ENCODE data around the gene TUT7. TPM values are rescaled to one million over a fixed set of nuclear protein-coding genes. Genes with fewer than 3 reads are reported as not detected.

Gene TUT7
- polyA plus RNA-seq, 3 donors from 2014 or later = 16.1 to 34.4 (median 18.0) TPM

- Mint-ChIP-seq H3K4me1 (peaks cover 48 to 72% of the 10 kb centered on the region in 2 donors), H3K27ac (peak overlapping the region; percentile 18 to 74 (median 36))
Measured at GRCh38 chr9:86341007-86341491, 13.2 kb downstream of the TUT7 start.

GRCh38 chr9:86340356-86341006 lies 13.7 kb downstream of the TUT7 start:
- DNase-seq = no peak
- H3K27me3 Mint-ChIP-seq (ENCODE audit: low read depth in 3 of 3) = peaks cover 0 to 3% (median 0%) of the 10 kb centered on the region in 3 donors
- no peaks in the 10 kb centered on the region for H3K9me3 Mint-ChIP-seq
- H3K27ac Mint-ChIP-seq = peak overlapping the region; percentile 11 to 97 (median 69)
- peaks cover 28 to 51% (median 34%) of the 10 kb centered on the region in 3 donors for H3K36me3 Mint-ChIP-seq
- no peak overlapping the region for H3K4me3 Mint-ChIP-seq
- H3K4me1 Mint-ChIP-seq = peaks cover 47 to 74% of the 10 kb centered on the region in 2 donors

More at GRCh38 chr9:86341007-86341491, 13.2 kb downstream of the TUT7 start:
- peaks cover 23 to 46% (median 34%) of the 10 kb centered on the region in 3 donors for H3K36me3 Mint-ChIP-seq
- H3K9me3 Mint-ChIP-seq = no peaks in the 10 kb centered on the region
- H3K4me3 Mint-ChIP-seq = no peak overlapping the region
- peaks cover 0 to 3% (median 0%) of the 10 kb centered on the region in 3 donors for H3K27me3 Mint-ChIP-seq (ENCODE audit: low read depth in 3 of 3)
- no peak for DNase-seq

- H3K4me3 Mint-ChIP-seq = peak overlapping the region; percentile 83 to 96 (median 89)
- H3K36me3 Mint-ChIP-seq = peaks cover 43 to 62% (median 50%) of the 10 kb centered on the region in 3 donors
- peak overlapping the region; percentile 94 to 98 (median 98) for H3K27ac Mint-ChIP-seq
- peak; percentile 64 to 67 (median 66) for DNase-seq
- H3K4me1 Mint-ChIP-seq = peaks cover 51 to 81% of the 10 kb centered on the region in 2 donors
- H3K9me3 Mint-ChIP-seq = no peaks in the 10 kb centered on the region
- peaks cover 0 to 3% (median 0%) of the 10 kb centered on the region in 3 donors for H3K27me3 Mint-ChIP-seq (ENCODE audit: low read depth in 3 of 3)
Measured at GRCh38 chr9:86337469-86338108, 16.6 kb downstream of the TUT7 start.

GRCh38 chr9:86336058-86336457 lies 18.2 kb downstream of the TUT7 start:
- Mint-ChIP-seq H3K4me1 (peaks cover 48 to 86% of the 10 kb centered on the region in 2 donors), H3K4me3 (no peak overlapping the region), H3K36me3 (peaks cover 48 to 60% (median 51%) of the 10 kb centered on the region in 3 donors), H3K27ac (peak overlapping the region in 3 of 6 donors; percentile 28 to 97 (median 48)), H3K9me3 (no peaks in the 10 kb centered on the region), H3K27me3 (ENCODE audit: low read depth in 3 of 3) (peaks cover 2 to 3% (median 2%) of the 10 kb centered on the region in 3 donors)
- DNase-seq = no peak

GRCh38 chr9:86333651-86334050 lies 20.6 kb downstream of the TUT7 start:
- peaks cover 47 to 57% (median 55%) of the 10 kb centered on the region in 3 donors for H3K36me3 Mint-ChIP-seq
- DNase-seq = no peak

GRCh38 chr9:86330186-86330585 lies 24.0 kb downstream of the TUT7 start:
- Mint-ChIP-seq H3K4me3 (peak overlapping the region in 2 of 5 donors; percentile 35), H3K27ac (peak overlapping the region in 3 of 6 donors; percentile 32 to 78 (median 47)), H3K4me1 (peaks cover 2 to 60% of the 10 kb centered on the region in 2 donors), H3K27me3 (ENCODE audit: low read depth in 3 of 3) (peaks cover 2 to 4% (median 2%) of the 10 kb centered on the region in 3 donors), H3K9me3 (no peaks in the 10 kb centered on the region), H3K36me3 (peaks cover 36 to 64% (median 45%) of the 10 kb centered on the region in 3 donors)
- DNase-seq = peak in 2 of 3 donors; percentile 23 to 35

More at GRCh38 chr9:86333651-86334050, 20.6 kb downstream of the TUT7 start:
- peaks cover 34 to 81% of the 10 kb centered on the region in 2 donors for H3K4me1 Mint-ChIP-seq
- peaks cover 2 to 5% (median 4%) of the 10 kb centered on the region in 3 donors for H3K27me3 Mint-ChIP-seq (ENCODE audit: low read depth in 3 of 3)
- H3K9me3 Mint-ChIP-seq = no peaks in the 10 kb centered on the region
- no peak overlapping the region for H3K4me3 Mint-ChIP-seq
- no peak overlapping the region for H3K27ac Mint-ChIP-seq

- H3K27me3 Mint-ChIP-seq (ENCODE audit: low read depth in 3 of 3) = peaks cover 2 to 4% (median 2%) of the 10 kb centered on the region in 3 donors
- DNase-seq = no peak
- peaks cover 30 to 64% (median 40%) of the 10 kb centered on the region in 3 donors for H3K36me3 Mint-ChIP-seq
- peaks cover 2 to 59% of the 10 kb centered on the region in 2 donors for H3K4me1 Mint-ChIP-seq
- no peak overlapping the region for H3K4me3 Mint-ChIP-seq
- peak overlapping the region in 4 of 6 donors; percentile 14 to 74 (median 52) for H3K27ac Mint-ChIP-seq
- H3K9me3 Mint-ChIP-seq = no peaks in the 10 kb centered on the region
Measured at GRCh38 chr9:86329649-86330048, 24.6 kb downstream of the TUT7 start.

GRCh38 chr9:86328156-86328555 lies 26.1 kb downstream of the TUT7 start:
- Mint-ChIP-seq H3K4me3 (no peak overlapping the region), H3K27ac (no peak overlapping the region), H3K27me3 (ENCODE audit: low read depth in 3 of 3) (peaks cover 2 to 4% (median 2%) of the 10 kb centered on the region in 3 donors), H3K36me3 (peaks cover 28 to 67% (median 36%) of the 10 kb centered on the region in 3 donors), H3K4me1 (peaks cover 2 to 56% of the 10 kb centered on the region in 2 donors), H3K9me3 (no peaks in the 10 kb centered on the region)
- no peak for DNase-seq

GRCh38 chr9:86326536-86326935 lies 27.7 kb downstream of the TUT7 start:
- H3K27me3 Mint-ChIP-seq (ENCODE audit: low read depth in 3 of 3) = peaks cover 2 to 4% (median 2%) of the 10 kb centered on the region in 3 donors
- H3K9me3 Mint-ChIP-seq = no peaks in the 10 kb centered on the region
- DNase-seq = no peak
- H3K4me3 Mint-ChIP-seq = no peak overlapping the region
- peaks cover 21 to 64% (median 24%) of the 10 kb centered on the region in 3 donors for H3K36me3 Mint-ChIP-seq
- peaks cover 3 to 45% of the 10 kb centered on the region in 2 donors for H3K4me1 Mint-ChIP-seq
- peak overlapping the region in 4 of 6 donors; percentile 22 to 62 (median 27) for H3K27ac Mint-ChIP-seq

- peaks cover 3 to 29% of the 10 kb centered on the region in 2 donors for H3K4me1 Mint-ChIP-seq
- H3K36me3 Mint-ChIP-seq = peaks cover 16 to 72% (median 23%) of the 10 kb centered on the region in 3 donors
- DNase-seq = no peak
- peak overlapping the region in 2 of 6 donors; percentile 12 to 32 for H3K27ac Mint-ChIP-seq
- peaks cover 0 to 2% (median 2%) of the 10 kb centered on the region in 3 donors for H3K27me3 Mint-ChIP-seq (ENCODE audit: low read depth in 3 of 3)
- H3K4me3 Mint-ChIP-seq = no peak overlapping the region
- no peaks in the 10 kb centered on the region for H3K9me3 Mint-ChIP-seq
Measured at GRCh38 chr9:86324901-86325300, 29.3 kb downstream of the TUT7 start.

GRCh38 chr9:86324308-86324707 lies 29.9 kb downstream of the TUT7 start:
- Mint-ChIP-seq H3K4me3 (no peak overlapping the region), H3K27ac (peak overlapping the region in 4 of 6 donors; percentile 25 to 65 (median 46)), H3K4me1 (peaks cover 3 to 24% of the 10 kb centered on the region in 2 donors), H3K9me3 (no peaks in the 10 kb centered on the region), H3K36me3 (peaks cover 19 to 74% (median 23%) of the 10 kb centered on the region in 3 donors), H3K27me3 (ENCODE audit: low read depth in 3 of 3) (no peaks in the 10 kb centered on the region)
- no peak for DNase-seq

- H3K4me1 Mint-ChIP-seq = peaks cover 3 to 24% of the 10 kb centered on the region in 2 donors
- H3K27ac Mint-ChIP-seq = peak overlapping the region in 5 of 6 donors; percentile 11 to 78 (median 32)
- no peaks in the 10 kb centered on the region for H3K9me3 Mint-ChIP-seq
- H3K27me3 Mint-ChIP-seq (ENCODE audit: low read depth in 3 of 3) = no peaks in the 10 kb centered on the region
- no peak for DNase-seq
- H3K4me3 Mint-ChIP-seq = no peak overlapping the region
- H3K36me3 Mint-ChIP-seq = peaks cover 27 to 80% (median 31%) of the 10 kb centered on the region in 3 donors
Measured at GRCh38 chr9:86322973-86323644, 31.1 kb downstream of the TUT7 start.

GRCh38 chr9:86321373-86321772 lies 32.8 kb downstream of the TUT7 start:
- no peaks in the 10 kb centered on the region for H3K27me3 Mint-ChIP-seq (ENCODE audit: low read depth in 3 of 3)
- H3K4me1 Mint-ChIP-seq = peaks cover 3 to 19% of the 10 kb centered on the region in 2 donors
- H3K27ac Mint-ChIP-seq = peak overlapping the region in 2 of 6 donors; percentile 48 to 77
- H3K9me3 Mint-ChIP-seq = no peaks in the 10 kb centered on the region
- H3K36me3 Mint-ChIP-seq = peaks cover 27 to 72% (median 28%) of the 10 kb centered on the region in 3 donors
- DNase-seq = no peak
- H3K4me3 Mint-ChIP-seq = no peak overlapping the region
